Measurements from ENCODE around the gene BARD1. TPM values are rescaled to one million over a fixed set of nuclear protein-coding genes. Genes with fewer than 3 reads are reported as not detected.

BARD1 gene
- total and polyA plus RNA-seq, 2 of the 13 experiments (the other 11 are each of a cell fraction or from before 2014, with no cell fraction given): 5.3 to 30.4 TPM

DNA sequence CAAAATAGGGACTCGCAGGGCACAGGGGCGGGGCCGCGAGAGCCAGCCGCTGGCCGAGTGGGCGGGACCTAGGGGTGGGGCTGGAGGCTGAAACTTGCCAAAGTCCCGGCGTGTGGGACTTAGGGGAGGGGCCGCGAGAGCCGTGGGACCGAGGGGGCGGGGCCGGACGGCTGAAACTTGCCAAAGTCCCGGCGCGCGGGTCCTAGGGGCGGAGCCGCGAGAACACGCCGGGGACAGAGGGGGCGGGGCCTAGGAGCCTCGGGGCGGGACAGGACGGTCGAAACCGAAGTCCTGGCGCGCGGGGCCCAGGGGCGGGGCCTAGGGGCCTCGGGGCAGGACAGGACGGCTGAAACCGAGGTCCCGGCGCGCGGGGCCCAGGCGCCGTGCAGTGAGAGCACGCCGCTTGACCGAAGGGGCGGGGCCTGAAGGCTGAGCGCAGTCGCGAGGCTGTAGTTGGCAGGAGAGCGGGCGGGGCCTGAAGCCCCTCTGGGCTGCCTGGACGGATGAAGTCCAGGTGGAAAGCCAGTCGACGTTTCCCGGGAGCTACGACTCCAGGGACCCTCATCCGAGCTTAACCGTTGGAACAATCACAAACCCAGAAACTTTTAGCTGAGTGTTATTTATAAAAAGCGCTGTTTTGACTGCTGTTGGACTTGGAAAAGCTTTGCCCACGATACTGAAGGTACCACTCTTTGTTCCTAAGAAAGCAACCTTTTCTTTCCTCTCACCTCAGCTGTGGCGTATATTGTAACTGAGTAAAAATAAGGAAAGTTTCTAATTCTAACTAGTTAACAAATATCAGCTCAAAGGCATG is 475 bp upstream of the BARD1 start (continued):
- TF ChIP-seq, protein P1, sequence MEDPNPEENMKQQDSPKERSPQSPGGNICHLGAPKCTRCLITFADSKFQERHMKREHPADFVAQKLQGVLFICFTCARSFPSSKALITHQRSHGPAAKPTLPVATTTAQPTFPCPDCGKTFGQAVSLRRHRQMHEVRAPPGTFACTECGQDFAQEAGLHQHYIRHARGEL (CRISPR knock-in tag; IDR thresholded peaks at IDR 0.05): no peak
- TF ChIP-seq SMC3 (IDR thresholded peaks at IDR 0.05; ENCODE audit: low read length) (no peak), RERE (CRISPR knock-in tag; IDR thresholded peaks at IDR 0.05; ENCODE audit: low read depth) (0 out of 2 replicates have a peak, but pooled peaks have one; percentile 27), FIP1L1 (IDR thresholded peaks at IDR 0.05; ENCODE audit: borderline replicate concordance, insufficient read depth, low read depth, low read length) (0 out of 2 replicates have a peak, but pooled peaks have one; percentile 49), ZNF17 (CRISPR knock-in tag; IDR thresholded peaks at IDR 0.05) (no peak), RNF2 (conservative IDR thresholded peaks at IDR 0.05; ENCODE audit: low read depth) (peak; percentile 72; the same call in 1 of the 2 replicates), RELA (CRISPR knock-in tag; IDR thresholded peaks at IDR 0.05) (peak; percentile 63; the same call in 1 of the 2 replicates), JDP2 (CRISPR knock-in tag; IDR thresholded peaks at IDR 0.05; ENCODE audit: borderline replicate concordance) (no peak), YEATS4 (CRISPR knock-in tag; IDR thresholded peaks at IDR 0.05; ENCODE audit: borderline replicate concordance) (peak; percentile 80), ZNF619 (CRISPR knock-in tag; IDR thresholded peaks at IDR 0.05) (peak; percentile 73; the same call in 1 of the 2 replicates), ZKSCAN1 (IDR thresholded peaks at IDR 0.05; ENCODE audit: low read length) (no peak), KLF11 (CRISPR knock-in tag; IDR thresholded peaks at IDR 0.05) (peak; percentile 39; the same call in 1 of the 2 replicates), RFXAP (CRISPR knock-in tag; IDR thresholded peaks at IDR 0.05; ENCODE audit: borderline replicate concordance) (peak; percentile 92), NR3C1 (CRISPR knock-in tag; IDR thresholded peaks at IDR 0.05) (no peak)
- TF ChIP-seq, protein P2, sequence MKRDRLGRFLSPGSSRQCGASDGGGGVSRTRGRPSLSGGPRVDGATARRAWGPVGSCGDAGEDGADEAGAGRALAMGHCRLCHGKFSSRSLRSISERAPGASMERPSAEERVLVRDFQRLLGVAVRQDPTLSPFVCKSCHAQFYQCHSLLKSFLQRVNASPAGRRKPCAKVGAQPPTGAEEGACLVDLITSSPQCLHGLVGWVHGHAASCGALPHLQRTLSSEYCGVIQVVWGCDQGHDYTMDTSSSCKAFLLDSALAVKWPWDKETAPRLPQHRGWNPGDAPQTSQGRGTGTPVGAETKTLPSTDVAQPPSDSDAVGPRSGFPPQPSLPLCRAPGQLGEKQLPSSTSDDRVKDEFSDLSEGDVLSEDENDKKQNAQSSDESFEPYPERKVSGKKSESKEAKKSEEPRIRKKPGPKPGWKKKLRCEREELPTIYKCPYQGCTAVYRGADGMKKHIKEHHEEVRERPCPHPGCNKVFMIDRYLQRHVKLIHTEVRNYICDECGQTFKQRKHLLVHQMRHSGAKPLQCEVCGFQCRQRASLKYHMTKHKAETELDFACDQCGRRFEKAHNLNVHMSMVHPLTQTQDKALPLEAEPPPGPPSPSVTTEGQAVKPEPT (CRISPR knock-in tag; IDR thresholded peaks at IDR 0.05; ENCODE audit: low read depth): peak; percentile 39; the same call in 1 of the 2 replicates
- TF ChIP-seq, protein P3, sequence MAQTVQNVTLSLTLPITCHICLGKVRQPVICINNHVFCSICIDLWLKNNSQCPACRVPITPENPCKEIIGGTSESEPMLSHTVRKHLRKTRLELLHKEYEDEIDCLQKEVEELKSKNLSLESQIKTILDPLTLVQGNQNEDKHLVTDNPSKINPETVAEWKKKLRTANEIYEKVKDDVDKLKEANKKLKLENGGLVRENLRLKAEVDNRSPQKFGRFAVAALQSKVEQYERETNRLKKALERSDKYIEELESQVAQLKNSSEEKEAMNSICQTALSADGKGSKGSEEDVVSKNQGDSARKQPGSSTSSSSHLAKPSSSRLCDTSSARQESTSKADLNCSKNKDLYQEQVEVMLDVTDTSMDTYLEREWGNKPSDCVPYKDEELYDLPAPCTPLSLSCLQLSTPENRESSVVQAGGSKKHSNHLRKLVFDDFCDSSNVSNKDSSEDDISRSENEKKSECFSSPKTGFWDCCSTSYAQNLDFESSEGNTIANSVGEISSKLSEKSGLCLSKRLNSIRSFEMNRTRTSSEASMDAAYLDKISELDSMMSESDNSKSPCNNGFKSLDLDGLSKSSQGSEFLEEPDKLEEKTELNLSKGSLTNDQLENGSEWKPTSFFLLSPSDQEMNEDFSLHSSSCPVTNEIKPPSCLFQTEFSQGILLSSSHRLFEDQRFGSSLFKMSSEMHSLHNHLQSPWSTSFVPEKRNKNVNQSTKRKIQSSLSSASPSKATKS (CRISPR knock-in tag; IDR thresholded peaks at IDR 0.05): no peak
- TF ChIP-seq, protein P4, sequence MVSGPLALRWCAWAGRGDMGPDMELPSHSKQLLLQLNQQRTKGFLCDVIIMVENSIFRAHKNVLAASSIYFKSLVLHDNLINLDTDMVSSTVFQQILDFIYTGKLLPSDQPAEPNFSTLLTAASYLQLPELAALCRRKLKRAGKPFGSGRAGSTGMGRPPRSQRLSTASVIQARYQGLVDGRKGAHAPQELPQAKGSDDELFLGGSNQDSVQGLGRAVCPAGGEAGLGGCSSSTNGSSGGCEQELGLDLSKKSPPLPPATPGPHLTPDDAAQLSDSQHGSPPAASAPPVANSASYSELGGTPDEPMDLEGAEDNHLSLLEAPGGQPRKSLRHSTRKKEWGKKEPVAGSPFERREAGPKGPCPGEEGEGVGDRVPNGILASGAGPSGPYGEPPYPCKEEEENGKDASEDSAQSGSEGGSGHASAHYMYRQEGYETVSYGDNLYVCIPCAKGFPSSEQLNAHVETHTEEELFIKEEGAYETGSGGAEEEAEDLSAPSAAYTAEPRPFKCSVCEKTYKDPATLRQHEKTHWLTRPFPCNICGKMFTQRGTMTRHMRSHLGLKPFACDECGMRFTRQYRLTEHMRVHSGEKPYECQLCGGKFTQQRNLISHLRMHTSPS (CRISPR knock-in tag; IDR thresholded peaks at IDR 0.05; ENCODE audit: low read depth): no peak
